Astrocyte of the cerebellum (primary cell): ENCODE results near the gene TBC1D30.
"Not testable (repeated sequence)": the region's sequence is repeated elsewhere in the genome, so short reads cannot be mapped to it uniquely, and the experiment has no call there.

Experiments
- DNase-seq: peaks from one replicate; pipeline ENCODE4 v3.0.0-alpha.2; 2011; ENCODE audit warnings: low read depth
- H3K4me3 ChIP-seq: 2 replicates; pipeline ENCODE4 v1.5.1; 2011; ENCODE audit warnings: mild to moderate bottlenecking, low read depth, low read length, moderate library complexity
- in situ Hi-C: cut with HindIII; loops from 2 replicates; pipeline ENCODE4 v1.10.0; 2017; ENCODE audit warnings: low sequenced_read_pairs
- TF ChIP-seq, protein P1 (sequence below): IDR thresholded peaks from 2 replicates; pipeline ENCODE4 v1.5.1; 2012; ENCODE audit warnings: low read length, low read depth, moderate library complexity, mild to moderate bottlenecking; ENCODE audit errors: missing control alignments

TBC1D30 gene

DNA sequence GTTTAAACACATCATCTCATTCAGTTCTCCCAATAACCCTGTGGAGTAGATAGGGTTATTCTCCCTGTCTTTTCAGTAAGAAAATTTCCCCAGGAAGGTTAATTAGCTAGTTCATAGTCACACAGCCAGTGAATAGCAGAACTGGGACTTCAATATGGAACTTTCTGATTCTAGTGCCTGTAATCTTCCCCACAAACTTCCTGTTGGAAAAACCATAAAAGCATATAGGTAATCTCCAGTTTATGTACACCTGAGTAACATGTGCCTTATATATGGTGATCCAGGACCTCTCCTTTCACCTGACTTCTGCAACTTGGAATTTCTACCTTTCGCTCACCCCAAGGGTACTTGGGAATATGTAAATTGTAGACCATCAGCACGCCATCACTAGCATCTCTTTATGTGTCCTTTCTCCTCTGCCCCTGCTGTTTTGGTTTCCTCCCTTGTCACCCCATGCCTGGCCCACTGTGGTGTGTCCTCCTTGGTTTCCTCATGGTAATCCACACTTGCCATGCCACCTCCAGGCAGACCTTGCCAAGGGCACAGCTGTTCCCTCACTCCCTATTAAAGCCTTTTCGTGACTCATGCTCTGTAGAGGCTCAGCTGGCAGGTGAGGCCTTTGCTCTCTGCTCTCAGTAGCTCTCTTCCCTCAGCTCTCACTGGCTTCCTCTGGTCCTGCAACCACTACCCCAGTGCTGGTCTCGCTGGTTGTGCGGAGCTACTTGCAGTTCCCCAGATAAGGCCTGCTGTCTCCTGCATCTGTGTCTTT, 16.7 kb downstream of the TBC1D30 start:
- TF ChIP-seq, protein P1, sequence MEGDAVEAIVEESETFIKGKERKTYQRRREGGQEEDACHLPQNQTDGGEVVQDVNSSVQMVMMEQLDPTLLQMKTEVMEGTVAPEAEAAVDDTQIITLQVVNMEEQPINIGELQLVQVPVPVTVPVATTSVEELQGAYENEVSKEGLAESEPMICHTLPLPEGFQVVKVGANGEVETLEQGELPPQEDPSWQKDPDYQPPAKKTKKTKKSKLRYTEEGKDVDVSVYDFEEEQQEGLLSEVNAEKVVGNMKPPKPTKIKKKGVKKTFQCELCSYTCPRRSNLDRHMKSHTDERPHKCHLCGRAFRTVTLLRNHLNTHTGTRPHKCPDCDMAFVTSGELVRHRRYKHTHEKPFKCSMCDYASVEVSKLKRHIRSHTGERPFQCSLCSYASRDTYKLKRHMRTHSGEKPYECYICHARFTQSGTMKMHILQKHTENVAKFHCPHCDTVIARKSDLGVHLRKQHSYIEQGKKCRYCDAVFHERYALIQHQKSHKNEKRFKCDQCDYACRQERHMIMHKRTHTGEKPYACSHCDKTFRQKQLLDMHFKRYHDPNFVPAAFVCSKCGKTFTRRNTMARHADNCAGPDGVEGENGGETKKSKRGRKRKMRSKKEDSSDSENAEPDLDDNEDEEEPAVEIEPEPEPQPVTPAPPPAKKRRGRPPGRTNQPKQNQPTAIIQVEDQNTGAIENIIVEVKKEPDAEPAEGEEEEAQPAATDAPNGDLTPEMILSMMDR: no peak
- H3K4me3 ChIP-seq: no peak overlapping the region
- in situ Hi-C loops: no loop called here
- no peak for DNase-seq

DNA sequence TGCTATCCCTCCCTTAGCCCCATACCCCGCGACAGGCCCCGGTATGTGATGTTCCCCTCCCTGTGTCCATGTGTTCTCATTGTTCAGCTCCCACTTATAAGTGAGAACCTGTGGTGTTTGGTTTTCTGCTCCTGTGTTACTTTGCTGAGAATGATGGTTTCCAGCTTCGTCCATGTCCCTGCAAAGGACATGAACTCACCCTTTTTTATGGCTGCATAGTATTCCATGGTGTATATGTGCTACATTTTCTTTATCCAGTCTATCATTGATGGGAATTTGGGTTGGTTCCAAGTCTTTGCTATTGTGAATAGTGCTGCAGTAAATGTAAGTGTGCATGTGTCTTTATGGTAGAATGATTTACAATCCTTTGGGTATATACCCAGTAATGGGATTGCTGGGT, 24.0 kb downstream of the TBC1D30 start:
- H3K4me3 ChIP-seq, in situ Hi-C loops, DNase-seq: not testable (repeated sequence)

DNA sequence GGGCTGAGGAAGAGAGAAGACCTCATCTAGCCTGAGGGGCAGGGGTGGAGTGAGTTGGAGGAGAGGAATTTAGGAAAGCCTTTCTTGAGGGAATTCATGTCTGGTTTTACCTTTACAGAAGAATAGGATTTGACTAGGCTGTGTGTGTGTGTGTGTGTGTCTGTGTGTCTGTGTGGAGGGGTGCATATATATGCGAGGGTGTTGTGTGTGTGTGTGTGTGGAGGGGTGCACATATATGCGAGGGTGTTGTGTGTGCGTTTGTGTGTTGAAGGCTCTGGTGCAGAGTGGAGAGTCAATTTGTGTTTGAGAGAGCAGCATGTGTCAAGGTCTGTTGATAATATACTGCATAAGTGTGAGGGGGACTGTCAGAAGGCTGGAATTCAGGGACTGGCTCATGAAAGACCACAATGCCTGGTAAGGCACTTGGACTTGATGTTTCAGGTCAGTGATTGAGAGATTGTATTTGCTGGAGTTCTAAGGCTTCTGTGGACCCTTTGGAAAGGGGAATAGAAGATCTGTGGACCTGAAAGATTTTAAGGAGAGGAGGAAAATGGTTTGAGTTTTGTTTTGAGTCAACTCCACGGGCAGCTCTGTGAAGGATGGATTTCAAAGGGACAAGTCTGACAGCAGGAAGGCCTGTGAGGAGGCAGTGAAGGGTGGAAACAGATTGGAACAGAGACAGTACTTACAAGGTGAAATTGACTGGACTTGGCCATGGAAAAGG, 34.6 kb downstream of the TBC1D30 start:
- DNase-seq: no peak
- H3K4me3 ChIP-seq: no peak overlapping the region
- TF ChIP-seq, protein P1: no peak
- in situ Hi-C loops: no loop called here

DNA sequence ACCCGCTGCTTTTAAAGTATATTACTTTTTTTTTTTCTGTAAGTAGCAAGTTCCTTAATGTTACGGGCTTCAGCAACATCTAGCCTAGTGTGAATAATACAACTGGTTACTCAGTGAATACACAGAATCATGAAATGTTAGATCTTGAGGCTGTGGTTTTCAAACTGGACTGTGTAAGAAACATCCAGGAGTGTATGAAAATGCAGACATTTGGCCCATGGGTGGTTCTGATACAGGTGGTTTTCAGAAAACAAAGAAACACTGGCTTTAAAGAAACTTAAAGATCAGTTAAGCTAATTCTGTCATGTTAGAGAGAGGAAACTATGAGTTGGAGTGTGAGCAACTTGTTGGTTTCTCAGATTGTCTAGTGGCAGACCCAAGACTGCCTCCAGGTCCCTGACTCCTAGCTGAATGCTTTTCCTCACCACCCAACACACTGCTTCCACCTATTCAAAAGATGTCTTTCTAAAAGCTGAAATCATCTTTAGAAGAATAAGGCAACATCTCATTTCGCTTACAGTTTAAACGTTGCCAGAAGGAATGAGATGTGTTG, 36.1 kb downstream of the TBC1D30 start:
- in situ Hi-C loops: no loop called here
- TF ChIP-seq, protein P1: no peak

DNA sequence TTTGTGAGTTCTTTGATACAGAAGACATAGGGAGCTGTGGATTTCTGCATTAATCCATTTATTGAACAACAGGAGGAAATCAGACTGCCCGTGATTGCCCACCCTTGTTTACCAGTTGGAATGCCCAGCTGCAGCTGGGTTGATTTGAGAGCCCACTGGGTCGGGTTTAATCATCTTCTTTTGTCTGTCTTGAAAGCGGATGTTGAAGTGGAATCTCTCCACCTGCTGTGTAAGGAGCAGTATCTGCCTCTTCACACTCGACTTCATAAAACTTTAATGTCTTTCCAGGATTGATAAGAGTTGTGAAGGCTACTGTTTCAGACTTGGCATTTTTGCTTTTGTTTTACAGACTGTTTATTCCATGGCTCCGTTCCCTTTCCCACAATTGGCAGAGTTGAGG, 39.9 kb downstream of the TBC1D30 start:
- TF ChIP-seq, protein P1: no peak
- DNase-seq: no peak
- in situ Hi-C loops: no loop called here
- H3K4me3 ChIP-seq: no peak overlapping the region

More for the DNA sequence above, 36.1 kb downstream of the TBC1D30 start:
- H3K4me3 ChIP-seq: no peak overlapping the region
- no peak for DNase-seq

DNA sequence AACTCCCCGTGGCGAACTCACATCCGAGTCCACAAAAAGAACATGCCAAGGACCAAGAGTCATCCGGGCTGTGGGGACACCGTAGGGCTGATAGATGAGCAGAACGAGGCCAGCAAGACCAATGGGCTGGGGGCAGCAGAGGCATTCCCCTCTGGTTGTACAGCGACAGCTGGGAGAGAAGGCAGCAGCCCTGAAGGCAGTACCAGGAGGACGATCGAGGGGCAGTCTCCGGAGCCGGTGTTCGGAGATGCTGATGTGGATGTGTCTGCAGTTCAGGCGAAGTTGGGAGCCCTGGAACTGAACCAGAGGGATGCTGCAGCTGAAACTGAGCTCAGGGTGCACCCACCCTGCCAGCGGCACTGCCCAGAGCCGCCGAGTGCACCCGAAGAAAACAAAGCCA, 50.7 kb downstream of the TBC1D30 start:
- no peak for DNase-seq
- no peak overlapping the region for H3K4me3 ChIP-seq
- in situ Hi-C loops: no loop called here
- TF ChIP-seq, protein P1: no peak

DNA sequence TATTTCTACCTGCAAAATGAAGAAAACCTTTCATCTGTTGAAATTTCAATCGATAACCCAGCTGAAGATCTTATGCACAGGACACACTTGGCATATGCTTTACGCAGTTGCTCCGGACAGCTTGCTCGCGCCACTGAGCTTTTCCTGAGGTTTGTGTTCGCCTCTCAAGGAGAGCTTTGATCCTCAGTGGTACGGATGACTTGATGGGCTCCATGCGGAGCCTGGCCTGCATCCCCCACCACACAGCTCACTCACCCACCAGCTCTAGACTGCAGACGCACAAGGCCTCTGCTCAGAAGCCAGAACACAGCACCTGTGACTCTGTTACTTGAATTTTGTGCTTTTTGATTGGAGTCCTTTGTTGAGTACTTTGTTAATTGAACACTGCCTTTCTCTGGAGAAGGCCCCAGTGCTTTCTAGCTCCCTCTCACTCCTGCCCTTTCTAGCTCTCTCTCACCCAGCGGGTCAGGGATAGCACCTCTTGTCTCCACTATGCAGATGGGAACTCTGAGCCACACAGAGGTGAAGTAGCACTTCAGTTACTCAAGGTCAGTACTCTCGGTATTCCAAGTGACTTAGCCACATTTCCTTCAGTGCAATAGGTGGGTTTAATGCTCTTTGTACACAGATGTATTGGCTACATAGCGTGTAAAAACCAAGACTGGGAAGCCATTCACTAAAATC, 52.1 kb downstream of the TBC1D30 start:
- DNase-seq: no peak
- TF ChIP-seq, protein P1: no peak
- in situ Hi-C loops: no loop called here
- H3K4me3 ChIP-seq: no peak overlapping the region
